CD14-positive monocyte (primary cell): ENCODE measurements around the gene MGAT5B. TPM values are rescaled to one million over a fixed set of nuclear protein-coding genes. Genes with fewer than 3 reads are reported as not detected.

Experiments
- DNase-seq, 3 donors: peaks; one replicate each; pipeline ENCODE4 v3.0.0-alpha.2; 2011 to 2022
- H2AFZ ChIP-seq: 2 replicates; pipeline ENCODE4 v1.6.0; 2012; ENCODE audit warnings: mild to moderate bottlenecking, low read depth, low read length, inconsistent platforms; ENCODE audit not compliant: insufficient read depth, poor library complexity, severe bottlenecking
- H3K27ac ChIP-seq, 2 donors: 1 replicate in 1 of 2; 2 replicates in 1 of 2; pipeline ENCODE4 v1.5.1; 2012 to 2013; ENCODE audit warnings: low read length in 2 of 2, control low read depth in 1 of 2, inconsistent platforms in 1 of 2, low read depth in 1 of 2, mild to moderate bottlenecking in 1 of 2
- H3K27me3 ChIP-seq, 2 donors: one replicate each; pipeline versions ENCODE4 v1.6.0 to v1.6.1; 2011 to 2013; ENCODE audit warnings: low read length in 2 of 2; ENCODE audit not compliant: control insufficient read depth in 2 of 2, insufficient read depth in 2 of 2
- H3K36me3 ChIP-seq, 2 donors: replicated peaks in 1 of 2; 1 replicate in 1 of 2; 2 replicates in 1 of 2; pipeline versions ENCODE4 v1.5.1 to v1.6.1; 2012 to 2013; ENCODE audit warnings: low read length in 2 of 2, control low read depth in 1 of 2, inconsistent platforms in 1 of 2, mild to moderate bottlenecking in 1 of 2; ENCODE audit not compliant: insufficient read depth in 2 of 2, control insufficient read depth in 1 of 2
- H3K4me1 ChIP-seq, 2 donors: 1 replicate in 1 of 2; 2 replicates in 1 of 2; pipeline versions ENCODE4 v1.5.1 to v1.6.1; 2012 to 2013; ENCODE audit warnings: low read length in 2 of 2, control low read depth in 1 of 2, inconsistent platforms in 1 of 2, mild to moderate bottlenecking in 1 of 2, moderate library complexity in 1 of 2; ENCODE audit not compliant: insufficient read depth in 2 of 2, control insufficient read depth in 1 of 2
- H3K4me2 ChIP-seq: replicated peaks from 2 replicates; pipeline ENCODE3; 2012; ENCODE audit warnings: low read length, moderate library complexity, mild to moderate bottlenecking; ENCODE audit not compliant: poor library complexity, severe bottlenecking; ENCODE audit errors: extremely low read depth
- H3K4me3 ChIP-seq, 3 experiments: fragments of 200-600 bp in 1 of 3; sonication (generic) in 1 of 3; replicated peaks in 1 of 3; 1 replicate in 2 of 3; 2 replicates in 1 of 3; pipeline ENCODE4 v1.5.1; 2011 to 2013; ENCODE audit warnings: low read length in 3 of 3, mild to moderate bottlenecking in 3 of 3, control low read depth in 2 of 3, low read depth in 2 of 3, inconsistent platforms in 1 of 3, moderate library complexity in 1 of 3
- H3K79me2 ChIP-seq: 2 replicates; pipeline ENCODE4 v1.6.0; 2012; ENCODE audit warnings: mild to moderate bottlenecking, control low read depth, inconsistent platforms, low read length, moderate library complexity; ENCODE audit not compliant: insufficient read depth
- H3K9ac ChIP-seq: 2 replicates; pipeline ENCODE4 v1.6.0; 2017; ENCODE audit warnings: low read length, mild to moderate bottlenecking; ENCODE audit not compliant: insufficient read depth, poor library complexity, severe bottlenecking
- H3K9me3 ChIP-seq, 2 donors: replicated peaks in 1 of 2; 1 replicate in 1 of 2; 2 replicates in 1 of 2; pipeline versions ENCODE4 v1.5.1 to v1.6.1; 2012 to 2013; ENCODE audit warnings: low read length in 2 of 2, control low read depth in 1 of 2; ENCODE audit not compliant: control insufficient read depth in 1 of 2, insufficient read depth in 1 of 2
- H4K20me1 ChIP-seq: 2 replicates; pipeline ENCODE4 v1.6.0; 2012; ENCODE audit warnings: mild to moderate bottlenecking, low read length, control low read depth, moderate library complexity; ENCODE audit not compliant: insufficient read depth
- H3K27ac Mint-ChIP-seq, 7 donors: one replicate each; pipeline ENCODE4 v1.8.0; 2020; ENCODE audit warnings: mild to moderate bottlenecking in 7 of 7, mixed read lengths in 7 of 7, moderate library complexity in 6 of 7, inconsistent platforms in 2 of 7
- H3K27me3 Mint-ChIP-seq, 3 donors: one replicate each; pipeline ENCODE4 v1.8.0; 2021 to 2022; ENCODE audit warnings: low read depth in 3 of 3, mild to moderate bottlenecking in 3 of 3, mixed read lengths in 3 of 3, moderate library complexity in 3 of 3, inconsistent platforms in 1 of 3
- H3K36me3 Mint-ChIP-seq, 2 donors: one replicate each; pipeline ENCODE4 v1.8.0; 2020; ENCODE audit warnings: mixed read lengths in 2 of 2, inconsistent platforms in 1 of 2, mild to moderate bottlenecking in 1 of 2
- H3K4me1 Mint-ChIP-seq: one replicate; pipeline ENCODE4 v1.8.0; 2020; ENCODE audit warnings: mild to moderate bottlenecking, mixed read lengths
- H3K4me3 Mint-ChIP-seq, 2 donors: one replicate each; pipeline ENCODE4 v1.8.0; 2020; ENCODE audit warnings: mild to moderate bottlenecking in 2 of 2, mixed read lengths in 2 of 2, moderate library complexity in 1 of 2
- H3K9me3 Mint-ChIP-seq, 7 donors: one replicate each; pipeline ENCODE4 v1.8.0; 2020 to 2022; ENCODE audit warnings: mixed read lengths in 7 of 7, mild to moderate bottlenecking in 6 of 7, moderate library complexity in 6 of 7, inconsistent platforms in 2 of 7
- WGBS: methylation state at CpG from one replicate; pipeline ENCODE4 v1.1.5; 2013; ENCODE audit warnings: missing lambda C conversion rate; ENCODE audit not compliant: insufficient coverage; 5-methylcytosine and 5-hydroxymethylcytosine counted together
- intact Hi-C, 2 donors: fragments of 100-400 bp; cut with micrococcal nuclease; formaldehyde crosslinking; loops; one replicate each; pipeline versions ENCODE4 v1.15.0 to v1.15.1; 2023
- polyA minus RNA-seq: library from RNA; depleted of rRNA, polyadenylated mRNA; stranded (reverse); fragments of >200 nt; gene quantifications from 2 replicates; pipeline ENCODE4 v1.2.3, GENCODE V29; 2012
- polyA plus RNA-seq, 3 donors: library from polyadenylated mRNA; depleted of rRNA in 1 of 3; unstranded in 2 of 3; stranded (reverse) in 1 of 3; fragments of 300-500 nt in 2 of 3; fragments of >200 nt in 1 of 3; fragmentation: Illumina TruSeq in 2 of 3; gene quantifications; 1 replicate in 2 of 3; 2 replicates in 1 of 3; pipeline ENCODE4 v1.2.3, GENCODE V29; 2012 to 2021
- total RNA-seq, 12 experiments: library from RNA in 1 of 12; stranded (reverse) in 1 of 12; fragments of 120-200 nt in 1 of 12; gene quantifications; one replicate each; pipeline ENCODE4 v1.2.4 and lab custom pipeline; 2013 to 2026; ENCODE audit warnings: mixed read lengths in 6 of 12, inconsistent platforms in 1 of 12
- TF ChIP-seq, protein P1 (sequence below): fragments of 200-600 bp; IDR thresholded peaks from one replicate; pipeline ENCODE4 v1.8.0; 2022; ENCODE audit warnings: antibody characterized with exemption, mild to moderate bottlenecking

MGAT5B gene, protein sequence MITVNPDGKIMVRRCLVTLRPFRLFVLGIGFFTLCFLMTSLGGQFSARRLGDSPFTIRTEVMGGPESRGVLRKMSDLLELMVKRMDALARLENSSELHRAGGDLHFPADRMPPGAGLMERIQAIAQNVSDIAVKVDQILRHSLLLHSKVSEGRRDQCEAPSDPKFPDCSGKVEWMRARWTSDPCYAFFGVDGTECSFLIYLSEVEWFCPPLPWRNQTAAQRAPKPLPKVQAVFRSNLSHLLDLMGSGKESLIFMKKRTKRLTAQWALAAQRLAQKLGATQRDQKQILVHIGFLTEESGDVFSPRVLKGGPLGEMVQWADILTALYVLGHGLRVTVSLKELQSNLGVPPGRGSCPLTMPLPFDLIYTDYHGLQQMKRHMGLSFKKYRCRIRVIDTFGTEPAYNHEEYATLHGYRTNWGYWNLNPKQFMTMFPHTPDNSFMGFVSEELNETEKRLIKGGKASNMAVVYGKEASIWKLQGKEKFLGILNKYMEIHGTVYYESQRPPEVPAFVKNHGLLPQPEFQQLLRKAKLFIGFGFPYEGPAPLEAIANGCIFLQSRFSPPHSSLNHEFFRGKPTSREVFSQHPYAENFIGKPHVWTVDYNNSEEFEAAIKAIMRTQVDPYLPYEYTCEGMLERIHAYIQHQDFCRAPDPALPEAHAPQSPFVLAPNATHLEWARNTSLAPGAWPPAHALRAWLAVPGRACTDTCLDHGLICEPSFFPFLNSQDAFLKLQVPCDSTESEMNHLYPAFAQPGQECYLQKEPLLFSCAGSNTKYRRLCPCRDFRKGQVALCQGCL
- not detected for total RNA-seq (2013)
- polyA plus RNA-seq (not detected), polyA minus RNA-seq (not detected in 2 replicates), total RNA-seq (lab: John Stamatoyannopoulos, UW) (0 to 2.5 (median 0.08) reads per million in 11 experiments)

DNA sequence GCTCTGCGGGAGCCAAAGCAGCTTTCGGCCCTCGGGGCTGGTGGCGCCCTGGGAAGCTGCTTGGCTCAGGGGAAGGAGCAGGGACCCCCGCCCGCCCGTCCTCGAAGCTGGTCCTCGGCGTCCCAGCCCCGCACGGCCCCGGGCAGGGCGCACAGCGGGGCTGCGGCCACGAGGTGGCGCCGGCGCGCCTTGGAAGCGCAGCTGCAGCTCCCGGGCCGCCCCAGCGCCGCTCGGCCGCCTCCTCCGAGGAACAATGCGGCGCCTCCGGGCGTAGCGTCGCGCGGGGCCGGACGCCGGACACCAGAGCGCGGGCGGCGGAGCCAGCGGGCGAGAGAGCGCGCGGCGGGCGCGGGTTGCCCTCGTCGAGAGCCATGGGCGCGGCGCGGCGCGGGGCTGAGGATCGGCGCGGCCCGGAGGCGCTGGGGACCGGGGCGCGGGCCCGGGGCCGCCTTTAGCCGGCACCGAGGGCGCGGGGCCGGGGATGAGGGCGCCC lies at the start of gene MGAT5B:
Gene MGAT5B, plus strand, starts transcription at position 229 of the 493 bp plus-strand sequence. CDS start 626 bp downstream, outside the sequence.
- DNase-seq: peak; percentile 45 to 63 (median 60)
- intact Hi-C loops: loop anchor here in 1 of 2 donors (5.0 kb wide), 2 partner anchors 199 to 379 kb away; no protein-coding TSS in a partner anchor
- no peaks in the 10 kb centered on the region for H3K79me2 ChIP-seq
- under 1% methylated on average over 76 of the region's 76 CpGs for WGBS
- Mint-ChIP-seq H3K9me3 (peaks cover 0 to 7% (median 3%) of the 10 kb centered on the region in 7 donors), H3K4me1 (peaks cover 13% of the 10 kb centered on the region), H3K27ac (no peak within 1 kb of the TSS), H3K4me3 (peak within 1 kb of the TSS; percentile 66 to 84), H3K27me3 (peaks cover 40 to 69% (median 49%) of the 10 kb centered on the region in 3 donors), H3K36me3 (peaks cover 2 to 3% of the 10 kb centered on the region in 2 donors)
- no peaks in the 10 kb centered on the region for H4K20me1 ChIP-seq
- H3K4me2 ChIP-seq: peak within 1 kb of the TSS; percentile 58
- H3K9ac ChIP-seq: peak within 1 kb of the TSS; percentile 8
- no peaks in the 10 kb centered on the region for H3K36me3 ChIP-seq
- no peak within 1 kb of the TSS for H3K4me3 ChIP-seq
- H3K9me3 ChIP-seq: peaks cover 2 to 10% of the 10 kb centered on the region in 2 donors
- no peak within 1 kb of the TSS for H3K27ac ChIP-seq
- no peak within 1 kb of the TSS for H2AFZ ChIP-seq
- TF ChIP-seq, protein P1, sequence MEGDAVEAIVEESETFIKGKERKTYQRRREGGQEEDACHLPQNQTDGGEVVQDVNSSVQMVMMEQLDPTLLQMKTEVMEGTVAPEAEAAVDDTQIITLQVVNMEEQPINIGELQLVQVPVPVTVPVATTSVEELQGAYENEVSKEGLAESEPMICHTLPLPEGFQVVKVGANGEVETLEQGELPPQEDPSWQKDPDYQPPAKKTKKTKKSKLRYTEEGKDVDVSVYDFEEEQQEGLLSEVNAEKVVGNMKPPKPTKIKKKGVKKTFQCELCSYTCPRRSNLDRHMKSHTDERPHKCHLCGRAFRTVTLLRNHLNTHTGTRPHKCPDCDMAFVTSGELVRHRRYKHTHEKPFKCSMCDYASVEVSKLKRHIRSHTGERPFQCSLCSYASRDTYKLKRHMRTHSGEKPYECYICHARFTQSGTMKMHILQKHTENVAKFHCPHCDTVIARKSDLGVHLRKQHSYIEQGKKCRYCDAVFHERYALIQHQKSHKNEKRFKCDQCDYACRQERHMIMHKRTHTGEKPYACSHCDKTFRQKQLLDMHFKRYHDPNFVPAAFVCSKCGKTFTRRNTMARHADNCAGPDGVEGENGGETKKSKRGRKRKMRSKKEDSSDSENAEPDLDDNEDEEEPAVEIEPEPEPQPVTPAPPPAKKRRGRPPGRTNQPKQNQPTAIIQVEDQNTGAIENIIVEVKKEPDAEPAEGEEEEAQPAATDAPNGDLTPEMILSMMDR: peak; percentile 84
- peaks cover 0 to 3% of the 10 kb centered on the region in 2 donors for H3K4me1 ChIP-seq
- peaks cover 19 to 48% of the 10 kb centered on the region in 2 donors for H3K27me3 ChIP-seq

DNA sequence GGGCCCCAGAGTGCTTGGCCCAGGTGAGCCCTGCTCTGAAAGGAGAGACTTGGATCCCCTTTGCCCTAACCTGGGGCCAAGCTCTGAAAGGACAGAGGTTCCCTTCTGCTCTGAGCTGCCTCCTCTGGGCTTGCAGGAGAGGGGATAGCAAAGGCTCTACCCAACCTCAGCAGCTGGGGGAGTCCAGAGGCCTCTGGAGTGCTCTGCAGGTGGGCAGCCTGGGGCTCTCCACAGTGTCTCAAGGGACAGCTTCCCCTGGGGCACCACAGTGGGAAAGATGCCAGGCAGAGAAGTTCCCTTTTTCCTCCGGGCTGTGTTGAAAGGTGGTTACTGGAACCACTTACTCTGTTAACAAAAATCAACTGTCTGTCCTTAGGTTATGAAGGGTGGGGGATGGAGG lies 48.2 kb upstream of the MGAT5B start:
- H3K4me2 ChIP-seq: no peak overlapping the region
- H3K36me3 Mint-ChIP-seq: no peaks in the 10 kb centered on the region
- H3K4me3 ChIP-seq: no peak overlapping the region

More for the DNA sequence above, 48.2 kb upstream of the MGAT5B start:
- no CpG with 5 or more reads among the region's 1 CpG for WGBS
- no peaks in the 10 kb centered on the region for H4K20me1 ChIP-seq
- no peaks in the 10 kb centered on the region for H3K27me3 ChIP-seq
- no peak overlapping the region for H3K9ac ChIP-seq
- H3K36me3 ChIP-seq: no peaks in the 10 kb centered on the region
- DNase-seq: no peak
- Mint-ChIP-seq H3K27ac (no peak overlapping the region), H3K4me3 (no peak overlapping the region), H3K9me3 (no peaks in the 10 kb centered on the region), H3K4me1 (peaks cover 6% of the 10 kb centered on the region), H3K27me3 (peaks cover 3 to 11% (median 3%) of the 10 kb centered on the region in 3 donors)
- H3K27ac ChIP-seq: no peak overlapping the region
- no peaks in the 10 kb centered on the region for H3K79me2 ChIP-seq
- TF ChIP-seq, protein P1: no peak
- H2AFZ ChIP-seq: no peak overlapping the region
- no peaks in the 10 kb centered on the region for H3K4me1 ChIP-seq
- intact Hi-C loops: no loop called here
- no peaks in the 10 kb centered on the region for H3K9me3 ChIP-seq
